ENCODE measurements around the gene NEK5. TPM values are rescaled to one million over a fixed set of nuclear protein-coding genes. Genes with fewer than 3 reads are reported as not detected.
"Not testable (repeated sequence)": the region's sequence is repeated elsewhere in the genome, so short reads cannot be mapped to it uniquely, and the experiment has no call there.

The NEK5 gene
- total RNA-seq, 1 donor from 2014 or later = not detected

- Mint-ChIP-seq H3K4me1 (no peaks in the 10 kb centered on the region), H3K36me3 (ENCODE audit: low read depth) (no peaks in the 10 kb centered on the region), H3K27ac (no peak overlapping the region), H3K27me3 (no peaks in the 10 kb centered on the region), H3K4me3 (no peak overlapping the region), H3K9me3 (no peaks in the 10 kb centered on the region)
- ChIA-PET CTCF (no interaction called here), POLR2A (no interaction called here)
- TF ChIP-seq CTCF (IDR thresholded peaks at IDR 0.05) = no peak
- intact Hi-C loops (cut with micrococcal nuclease) = no loop called here
- ATAC-seq (ENCODE audit: low read depth) (no peak), DNase-seq (no peak)
These were observed 32.8 kb downstream of the NEK5 start for GRCh38 chr13:52096062-52096461.

GRCh38 chr13:52092087-52092486 is 36.8 kb downstream of the NEK5 start:
- no peak overlapping the region for H3K27ac Mint-ChIP-seq
- DNase-seq (no peak), ATAC-seq (ENCODE audit: low read depth) (no peak)
- peaks cover 6% of the 10 kb centered on the region for H3K27me3 Mint-ChIP-seq
- intact Hi-C loops (cut with micrococcal nuclease) = no loop called here
- H3K4me3 Mint-ChIP-seq = no peak overlapping the region
- H3K4me1 Mint-ChIP-seq = no peaks in the 10 kb centered on the region
- ChIA-PET POLR2A (no interaction called here), CTCF (no interaction called here)
- no peak for TF ChIP-seq CTCF (IDR thresholded peaks at IDR 0.05)
- H3K9me3 Mint-ChIP-seq = no peaks in the 10 kb centered on the region
- no peaks in the 10 kb centered on the region for H3K36me3 Mint-ChIP-seq (ENCODE audit: low read depth)

DNA sequence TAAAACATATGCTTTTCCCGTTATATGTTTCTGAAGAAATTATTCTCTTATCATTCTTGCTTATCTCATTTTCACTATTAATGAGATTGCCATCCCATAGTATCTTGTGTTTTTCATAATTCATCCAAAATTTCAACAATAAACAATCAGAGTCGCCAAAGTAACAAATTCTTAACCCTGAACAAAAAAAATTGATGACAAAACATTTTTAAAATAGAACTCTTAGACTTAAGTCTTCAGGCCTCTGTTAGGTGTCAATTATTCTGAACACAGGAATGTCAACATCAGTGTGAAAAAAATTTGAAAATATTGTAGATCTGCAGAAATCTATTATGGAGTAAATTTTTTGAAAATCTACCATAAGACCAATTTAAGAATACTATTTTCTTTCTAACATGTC is 37.4 kb downstream of the NEK5 start:
- DNase-seq = no peak
- H3K27ac Mint-ChIP-seq = no peak overlapping the region
- H3K27me3 Mint-ChIP-seq = peaks cover 6% of the 10 kb centered on the region
- no peaks in the 10 kb centered on the region for H3K4me1 Mint-ChIP-seq
- no peak for ATAC-seq (ENCODE audit: low read depth)
- no peaks in the 10 kb centered on the region for H3K36me3 Mint-ChIP-seq (ENCODE audit: low read depth)
- TF ChIP-seq CTCF (IDR thresholded peaks at IDR 0.05) = no peak
- ChIA-PET POLR2A (no interaction called here), CTCF (no interaction called here)
- H3K4me3 Mint-ChIP-seq = no peak overlapping the region
- no peaks in the 10 kb centered on the region for H3K9me3 Mint-ChIP-seq
- intact Hi-C loops (cut with micrococcal nuclease) = no loop called here

GRCh38 chr13:52085421-52085820 is 43.5 kb downstream of the NEK5 start:
- POLR2A ChIA-PET = no interaction called here
- H3K4me1 Mint-ChIP-seq = no peaks in the 10 kb centered on the region
- no peak overlapping the region for H3K4me3 Mint-ChIP-seq
- intact Hi-C loops (cut with micrococcal nuclease) = no loop called here
- H3K36me3 Mint-ChIP-seq (ENCODE audit: low read depth) = no peaks in the 10 kb centered on the region
- DNase-seq = no peak
- no peak for TF ChIP-seq CTCF (IDR thresholded peaks at IDR 0.05)
- ATAC-seq (ENCODE audit: low read depth) = no peak
- H3K27me3 Mint-ChIP-seq = peaks cover 8% of the 10 kb centered on the region
- CTCF ChIA-PET = no interaction called here
- no peak overlapping the region for H3K27ac Mint-ChIP-seq
- no peaks in the 10 kb centered on the region for H3K9me3 Mint-ChIP-seq

DNA sequence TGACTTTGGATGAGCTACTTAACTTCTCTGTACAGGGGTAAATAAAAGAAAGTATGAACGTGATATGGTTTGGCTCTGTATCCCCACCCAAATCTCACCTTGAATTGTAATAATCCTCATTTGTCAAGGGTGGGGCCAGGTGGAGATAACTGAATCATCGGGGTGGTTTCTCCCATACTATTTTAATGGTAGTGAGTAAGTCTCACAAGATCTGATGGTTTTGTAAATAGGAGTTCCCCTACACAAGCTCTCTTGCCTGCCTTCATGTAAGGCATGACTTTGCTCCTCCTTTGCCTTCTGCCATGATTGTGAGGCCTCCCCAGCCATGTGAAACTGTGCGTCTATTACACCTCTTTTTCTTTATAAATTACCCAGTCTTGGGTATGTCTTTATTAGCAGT is 43.9 kb downstream of the NEK5 start:
- H3K4me3 Mint-ChIP-seq; H3K4me1 Mint-ChIP-seq; H3K9me3 Mint-ChIP-seq; DNase-seq; CTCF ChIA-PET; ATAC-seq (ENCODE audit: low read depth); POLR2A ChIA-PET; H3K27me3 Mint-ChIP-seq; H3K36me3 Mint-ChIP-seq (ENCODE audit: low read depth); H3K27ac Mint-ChIP-seq; intact Hi-C loops (cut with micrococcal nuclease): not testable (repeated sequence)

DNA sequence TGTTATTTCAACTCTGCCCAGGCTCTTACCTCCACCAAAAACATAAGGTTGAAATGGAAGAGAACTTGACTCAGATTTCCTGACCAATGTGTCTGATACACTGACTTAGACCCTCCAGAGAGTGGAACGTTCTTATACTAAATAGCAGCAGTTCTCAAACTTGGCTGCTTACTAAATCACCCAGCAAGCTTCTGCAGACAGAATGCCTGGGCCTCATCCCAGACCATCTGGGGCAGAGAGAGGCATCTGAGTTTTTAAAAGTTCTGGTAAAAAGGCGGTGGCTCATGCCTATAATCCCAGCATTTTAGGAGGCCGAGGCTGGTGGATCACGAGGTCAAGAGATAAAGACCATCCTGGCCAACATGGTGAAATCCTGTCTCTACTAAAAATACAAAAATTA is 46.3 kb downstream of the NEK5 start:
- ChIA-PET CTCF (no interaction called here), POLR2A (no interaction called here)
- H3K27ac Mint-ChIP-seq = no peak overlapping the region
- no peaks in the 10 kb centered on the region for H3K4me1 Mint-ChIP-seq
- TF ChIP-seq CTCF (IDR thresholded peaks at IDR 0.05) = no peak
- ATAC-seq (ENCODE audit: low read depth) (no peak), DNase-seq (no peak)
- H3K4me3 Mint-ChIP-seq = no peak overlapping the region
- intact Hi-C loops (cut with micrococcal nuclease) = no loop called here
- no peaks in the 10 kb centered on the region for H3K9me3 Mint-ChIP-seq
- H3K27me3 Mint-ChIP-seq = peaks cover 5% of the 10 kb centered on the region
- H3K36me3 Mint-ChIP-seq (ENCODE audit: low read depth) = no peaks in the 10 kb centered on the region

GRCh38 chr13:52079891-52080290 is 49.0 kb downstream of the NEK5 start:
- H3K9me3 Mint-ChIP-seq; H3K4me3 Mint-ChIP-seq; POLR2A ChIA-PET; intact Hi-C loops (cut with micrococcal nuclease); CTCF ChIA-PET; H3K27me3 Mint-ChIP-seq; ATAC-seq (ENCODE audit: low read depth); DNase-seq; H3K4me1 Mint-ChIP-seq; H3K36me3 Mint-ChIP-seq (ENCODE audit: low read depth); H3K27ac Mint-ChIP-seq: not testable (repeated sequence)
